ENCODE measurements around the gene NUP93.

DNA sequence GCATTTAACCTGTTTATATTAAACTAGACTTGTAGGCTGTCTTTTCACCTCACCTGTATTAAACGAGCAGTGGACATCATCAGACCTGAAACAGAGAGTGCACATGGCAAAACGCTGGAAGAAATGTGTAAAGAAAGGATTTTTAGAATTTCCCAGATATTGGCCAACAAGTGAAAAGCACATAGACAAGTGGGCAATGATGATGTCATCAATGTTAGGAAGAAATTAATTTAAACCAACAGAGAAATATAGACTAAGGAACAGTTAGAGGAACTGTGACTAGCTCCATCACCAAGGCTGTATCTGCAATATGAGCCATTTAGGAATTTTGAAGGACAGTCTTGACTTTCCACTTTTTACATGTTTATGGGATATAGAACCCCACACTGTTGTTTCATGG is 67.9 kb downstream of the NUP93 start:
- no peak for TF ChIP-seq SUZ12 (IDR thresholded peaks at IDR 0.05; ENCODE audit: extremely low read depth, insufficient read depth, insufficient read length)
- no peak for TF ChIP-seq YY1 (IDR thresholded peaks at IDR 0.05; ENCODE audit: insufficient read depth, insufficient read length)
